ENCODE data around the gene SLC1A2.

SLC1A2 gene

DNA sequence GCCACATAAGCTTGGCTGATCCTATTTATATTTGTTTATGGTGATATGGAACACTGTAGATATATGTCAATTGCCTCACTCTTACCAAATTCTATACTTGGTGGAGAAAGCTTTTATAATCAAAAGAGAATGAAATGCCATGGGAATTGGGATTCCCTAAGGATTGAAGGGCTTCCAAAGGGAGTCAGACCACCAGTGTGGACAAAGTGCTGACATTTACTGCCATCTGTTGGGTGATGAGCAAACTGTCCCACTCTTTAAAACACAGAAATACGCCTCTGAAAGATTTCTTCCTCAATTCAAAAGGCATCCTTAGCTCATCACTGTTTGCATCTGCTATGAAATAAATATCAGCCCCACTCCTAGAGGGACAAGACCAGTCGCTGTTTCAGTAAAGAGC is 7.1 kb downstream of the SLC1A2 start:
- H3K4me3 ChIP-seq (ENCODE audit: low read depth in 1 of 2, low read length in 2 of 2) = no peak overlapping the region

DNA sequence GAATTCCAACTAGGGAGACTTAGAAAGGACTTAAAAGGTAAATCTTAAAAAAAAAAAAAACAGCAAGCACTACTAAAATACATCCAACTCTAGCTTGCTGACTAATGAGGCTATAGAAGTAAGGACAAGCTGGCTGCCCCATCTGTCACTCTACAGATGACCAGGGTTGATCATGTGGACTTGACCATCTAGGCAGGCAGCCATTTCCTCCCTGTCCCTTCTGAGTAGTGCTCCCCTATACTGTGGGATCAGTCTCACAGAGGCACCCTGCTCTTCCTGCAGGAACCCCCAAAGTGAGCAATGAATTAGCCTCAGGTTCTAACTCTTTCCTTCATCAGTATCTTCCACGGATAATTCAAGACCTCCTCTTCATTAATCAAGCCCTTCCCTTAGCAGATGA is 12.3 kb downstream of the SLC1A2 start:
- Histone ChIP-seq H3K27me3 (ENCODE audit: control insufficient read depth in 1 of 2, insufficient read depth in 2 of 2, low read length in 2 of 2) (no peaks in the 10 kb centered on the region), H3K4me3 (ENCODE audit: low read depth in 1 of 2, low read length in 2 of 2) (no peak overlapping the region), H3K4me1 (ENCODE audit: insufficient read depth, low read length) (no peaks in the 10 kb centered on the region), H3K36me3 (ENCODE audit: insufficient read depth, low read length) (no peaks in the 10 kb centered on the region), H3K27ac (ENCODE audit: low read depth, low read length) (no peak overlapping the region), H3K9me3 (ENCODE audit: low read length) (no peaks in the 10 kb centered on the region), H3K9ac (ENCODE audit: low read length) (no peak overlapping the region)

More for the DNA sequence above, 7.1 kb downstream of the SLC1A2 start:
- Histone ChIP-seq H3K36me3 (ENCODE audit: insufficient read depth, low read length) (no peaks in the 10 kb centered on the region), H3K4me1 (ENCODE audit: insufficient read depth, low read length) (no peaks in the 10 kb centered on the region), H3K27ac (ENCODE audit: low read depth, low read length) (no peak overlapping the region), H3K9me3 (ENCODE audit: low read length) (no peaks in the 10 kb centered on the region), H3K27me3 (ENCODE audit: control insufficient read depth in 1 of 2, insufficient read depth in 2 of 2, low read length in 2 of 2) (peaks cover 0 to 13% of the 10 kb centered on the region in 2 donors), H3K9ac (ENCODE audit: low read length) (no peak overlapping the region)

DNA sequence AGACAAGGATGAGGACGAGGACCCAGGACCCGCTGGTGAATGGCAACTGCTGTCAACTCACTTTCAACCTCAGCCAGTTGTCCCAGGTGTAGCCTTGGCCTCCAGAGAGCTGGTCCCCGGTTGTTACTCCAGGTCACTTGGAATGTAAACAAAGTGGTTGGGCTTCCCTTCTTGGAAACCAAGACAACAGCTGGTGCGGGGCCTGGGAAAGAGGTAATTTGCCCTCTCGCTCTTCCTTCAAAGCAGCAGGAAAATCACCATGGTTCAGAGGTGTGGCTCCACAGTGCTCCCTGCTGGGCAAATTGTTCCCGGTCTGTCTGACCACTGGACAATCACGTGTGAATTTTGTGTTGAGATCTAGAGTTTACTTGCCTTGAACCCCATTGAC is 15.0 kb downstream of the SLC1A2 start:
- H3K4me3 ChIP-seq (ENCODE audit: low read depth in 1 of 2, low read length in 2 of 2) = no peak overlapping the region
- H3K9me3 ChIP-seq (ENCODE audit: low read length) = no peaks in the 10 kb centered on the region
- H3K36me3 ChIP-seq (ENCODE audit: insufficient read depth, low read length) = no peaks in the 10 kb centered on the region
- no peaks in the 10 kb centered on the region for H3K27me3 ChIP-seq (ENCODE audit: control insufficient read depth in 1 of 2, insufficient read depth in 2 of 2, low read length in 2 of 2)
- H3K27ac ChIP-seq (ENCODE audit: low read depth, low read length) = no peak overlapping the region
- no peak overlapping the region for H3K9ac ChIP-seq (ENCODE audit: low read length)
- no peaks in the 10 kb centered on the region for H3K4me1 ChIP-seq (ENCODE audit: insufficient read depth, low read length)

DNA sequence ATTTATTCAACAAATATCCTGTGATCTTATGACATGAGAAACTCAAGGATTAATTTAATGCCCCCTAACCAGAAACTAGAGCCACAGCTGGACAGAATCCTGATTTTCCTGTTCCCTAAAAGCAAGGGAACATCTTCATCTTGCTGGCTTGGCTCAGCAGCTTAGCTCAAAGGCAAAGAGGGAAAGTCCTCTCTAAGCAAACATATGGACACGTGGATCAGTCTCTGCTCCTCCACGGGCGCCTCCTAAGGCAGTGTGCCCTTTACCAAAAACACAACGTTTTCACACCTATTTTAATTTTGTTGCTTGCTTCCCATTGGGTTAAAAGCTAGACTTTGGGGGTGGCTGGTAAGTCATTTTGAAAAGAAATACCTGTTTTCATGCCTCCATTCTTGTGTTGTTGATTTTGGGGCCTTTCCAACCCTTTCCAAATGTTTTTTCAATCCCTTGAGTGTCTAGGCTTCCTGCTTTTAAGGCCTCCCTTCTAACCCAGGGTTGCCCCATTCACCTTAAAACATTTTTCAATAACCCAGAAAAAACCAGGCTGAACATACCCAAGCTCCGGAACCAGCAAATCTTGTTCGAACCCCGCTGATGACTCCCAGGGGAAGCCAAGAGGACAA is 15.5 kb downstream of the SLC1A2 start:
- no peak overlapping the region for H3K27ac ChIP-seq (ENCODE audit: low read depth, low read length)
- no peaks in the 10 kb centered on the region for H3K4me1 ChIP-seq (ENCODE audit: insufficient read depth, low read length)
- no peak overlapping the region for H3K4me3 ChIP-seq (ENCODE audit: low read depth in 1 of 2, low read length in 2 of 2)
- no peaks in the 10 kb centered on the region for H3K27me3 ChIP-seq (ENCODE audit: control insufficient read depth in 1 of 2, insufficient read depth in 2 of 2, low read length in 2 of 2)
- H3K9ac ChIP-seq (ENCODE audit: low read length) = no peak overlapping the region
- no peaks in the 10 kb centered on the region for H3K9me3 ChIP-seq (ENCODE audit: low read length)
- H3K36me3 ChIP-seq (ENCODE audit: insufficient read depth, low read length) = no peaks in the 10 kb centered on the region

DNA sequence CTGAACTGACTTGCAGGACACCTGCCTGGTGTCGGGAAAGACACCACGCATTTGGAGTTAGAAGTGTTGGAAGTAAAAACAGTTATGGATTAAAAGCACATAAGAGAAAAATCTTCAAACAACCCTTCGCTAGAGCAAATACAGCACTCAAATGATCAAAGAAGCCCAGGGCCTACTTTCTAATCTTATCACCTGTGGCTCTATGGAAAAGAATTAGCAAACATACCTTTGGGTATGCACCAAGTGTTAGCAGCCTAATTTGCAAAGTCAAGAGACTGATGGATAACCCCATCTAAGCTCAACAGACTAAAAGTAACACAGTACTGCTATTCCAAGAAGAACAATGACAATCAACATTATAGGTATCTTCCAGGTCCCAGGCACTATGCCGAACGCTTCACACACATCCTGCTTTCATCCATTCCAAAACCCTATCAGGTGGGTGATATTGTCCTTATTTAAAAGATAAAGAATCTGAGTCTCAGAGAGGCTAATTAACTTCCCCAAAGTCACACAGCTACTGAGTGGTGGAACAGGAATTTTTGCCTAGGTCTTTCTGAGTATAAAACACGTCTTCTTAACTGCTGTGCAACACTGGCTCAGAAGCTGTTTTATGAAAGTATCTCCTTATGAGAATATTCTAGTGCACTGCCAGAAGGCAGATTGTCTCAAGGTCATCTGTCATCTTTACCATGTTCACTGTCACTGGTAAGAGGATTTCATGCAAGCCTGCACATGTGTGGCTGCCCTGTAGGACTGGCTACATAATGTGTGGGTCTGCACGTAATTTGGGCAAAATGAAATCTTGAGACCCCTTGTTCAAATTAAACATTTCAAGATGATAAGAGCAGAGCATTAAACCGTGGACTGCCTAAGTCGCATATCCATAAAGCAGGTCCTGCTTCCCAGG is 16.4 kb downstream of the SLC1A2 start:
- Histone ChIP-seq H3K9ac (ENCODE audit: low read length) (no peak overlapping the region), H3K27ac (ENCODE audit: low read depth, low read length) (no peak overlapping the region), H3K27me3 (ENCODE audit: control insufficient read depth in 1 of 2, insufficient read depth in 2 of 2, low read length in 2 of 2) (no peaks in the 10 kb centered on the region), H3K9me3 (ENCODE audit: low read length) (no peaks in the 10 kb centered on the region), H3K4me3 (ENCODE audit: low read depth in 1 of 2, low read length in 2 of 2) (no peak overlapping the region), H3K4me1 (ENCODE audit: insufficient read depth, low read length) (no peaks in the 10 kb centered on the region), H3K36me3 (ENCODE audit: insufficient read depth, low read length) (no peaks in the 10 kb centered on the region)

DNA sequence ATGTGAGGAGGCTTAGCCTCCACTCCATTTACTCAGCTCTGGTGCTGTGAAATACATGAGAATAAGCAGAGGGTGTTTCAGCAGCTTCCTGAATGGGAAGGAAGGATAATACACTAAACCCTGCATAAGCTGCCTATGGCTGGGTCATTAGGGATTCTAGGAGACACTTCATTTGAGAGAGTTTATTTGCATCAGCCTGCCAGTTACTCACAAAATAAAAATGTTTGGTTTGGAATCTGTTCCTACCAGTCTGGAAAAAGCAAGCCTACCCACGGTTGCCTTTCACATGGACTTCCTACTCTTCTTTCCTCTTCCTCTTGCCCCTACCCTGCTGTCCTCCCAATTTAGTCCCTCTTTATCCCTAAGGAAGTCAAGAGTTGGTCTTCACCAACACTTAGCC is 20.5 kb downstream of the SLC1A2 start:
- Histone ChIP-seq H3K27ac (ENCODE audit: low read depth, low read length) (no peak overlapping the region), H3K4me1 (ENCODE audit: insufficient read depth, low read length) (no peaks in the 10 kb centered on the region), H3K9me3 (ENCODE audit: low read length) (no peaks in the 10 kb centered on the region), H3K27me3 (ENCODE audit: control insufficient read depth in 1 of 2, insufficient read depth in 2 of 2, low read length in 2 of 2) (no peaks in the 10 kb centered on the region), H3K4me3 (ENCODE audit: low read depth in 1 of 2, low read length in 2 of 2) (no peak overlapping the region), H3K36me3 (ENCODE audit: insufficient read depth, low read length) (no peaks in the 10 kb centered on the region), H3K9ac (ENCODE audit: low read length) (no peak overlapping the region)

DNA sequence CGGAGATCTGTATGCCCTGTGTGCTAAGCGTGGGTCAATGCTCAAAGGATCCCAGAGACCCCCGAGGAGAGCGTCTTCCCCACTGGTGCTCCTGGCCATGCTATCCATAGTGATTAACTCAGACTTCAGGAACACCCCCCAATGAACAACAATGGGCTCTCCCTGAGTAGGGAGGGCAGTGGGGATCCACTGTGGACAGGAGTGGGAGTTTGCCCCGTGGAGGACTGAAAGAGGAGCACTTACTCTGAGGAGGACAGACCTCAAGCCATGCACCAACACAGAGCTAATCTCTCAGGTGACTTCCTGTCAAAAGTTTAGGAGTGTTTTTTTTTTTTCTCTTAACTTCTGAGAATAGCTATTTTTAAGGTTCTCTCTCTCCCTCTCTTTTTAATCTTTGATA is 24.4 kb downstream of the SLC1A2 start:
- H3K36me3 ChIP-seq (ENCODE audit: insufficient read depth, low read length) = no peaks in the 10 kb centered on the region
- H3K4me1 ChIP-seq (ENCODE audit: insufficient read depth, low read length) = peaks cover 7% of the 10 kb centered on the region
- no peaks in the 10 kb centered on the region for H3K27me3 ChIP-seq (ENCODE audit: control insufficient read depth in 1 of 2, insufficient read depth in 2 of 2, low read length in 2 of 2)
- no peaks in the 10 kb centered on the region for H3K9me3 ChIP-seq (ENCODE audit: low read length)
- H3K9ac ChIP-seq (ENCODE audit: low read length) = no peak overlapping the region
- H3K4me3 ChIP-seq (ENCODE audit: low read depth in 1 of 2, low read length in 2 of 2) = no peak overlapping the region
- H3K27ac ChIP-seq (ENCODE audit: low read depth, low read length) = no peak overlapping the region

DNA sequence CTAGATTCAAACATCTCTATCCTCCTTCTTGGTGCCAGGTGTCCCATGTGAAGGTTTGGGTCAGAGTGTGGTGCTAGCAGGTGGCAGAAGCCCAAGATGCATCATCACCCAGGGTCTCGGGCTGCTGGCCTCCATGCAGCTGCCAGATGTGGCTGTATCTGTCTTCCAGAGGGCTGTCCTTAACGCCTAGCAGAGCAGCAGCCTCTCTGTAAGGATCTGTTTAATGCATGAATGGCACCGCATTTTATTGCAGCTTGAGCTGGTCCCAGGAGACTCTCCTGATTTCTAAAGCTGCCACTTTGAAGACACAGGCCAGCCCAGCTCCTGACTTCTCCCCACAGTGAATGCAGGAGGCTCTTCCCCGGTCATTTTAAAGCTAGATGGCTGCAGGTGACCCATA is 26.3 kb downstream of the SLC1A2 start:
- H3K9ac ChIP-seq (ENCODE audit: low read length) = no peak overlapping the region
- no peak overlapping the region for H3K4me3 ChIP-seq (ENCODE audit: low read depth in 1 of 2, low read length in 2 of 2)
- no peak overlapping the region for H3K27ac ChIP-seq (ENCODE audit: low read depth, low read length)

DNA sequence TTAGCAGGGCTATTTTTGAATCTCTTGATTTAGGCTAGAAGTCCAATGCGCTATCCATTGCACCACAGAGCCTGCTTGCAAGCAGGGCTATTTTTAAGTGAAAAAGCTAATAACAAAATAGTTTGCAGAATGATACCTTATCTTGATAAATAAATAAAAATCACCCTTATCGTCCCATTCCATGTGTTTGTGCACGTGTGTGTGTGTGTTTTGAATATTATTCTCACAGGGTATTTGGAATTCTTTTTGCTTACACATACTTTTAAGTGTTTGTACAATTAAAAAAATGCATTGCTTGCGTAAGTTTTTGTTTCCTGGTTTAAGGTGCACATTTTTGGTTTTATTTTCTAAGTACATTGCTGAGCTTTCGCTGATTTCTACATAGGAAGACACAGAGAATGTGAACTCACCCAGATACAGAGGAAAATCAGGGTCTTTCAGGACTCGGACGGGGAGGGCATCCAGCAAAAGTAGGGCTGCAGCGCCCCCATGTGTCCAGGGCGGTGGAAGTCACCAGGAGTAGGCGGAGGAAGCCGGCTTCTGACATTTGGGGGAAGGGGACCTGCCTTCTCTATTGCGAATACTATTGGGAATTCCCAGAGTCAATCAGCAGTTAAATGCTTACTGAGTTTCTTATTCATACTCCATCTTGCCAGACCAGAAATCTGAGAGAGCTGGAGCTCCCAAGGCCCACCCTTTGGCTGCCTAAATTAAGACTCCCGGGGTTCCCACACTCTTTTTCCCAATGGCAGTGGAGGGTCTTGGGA is 27.3 kb downstream of the SLC1A2 start:
- peaks cover 7% of the 10 kb centered on the region for H3K4me1 ChIP-seq (ENCODE audit: insufficient read depth, low read length)
- H3K36me3 ChIP-seq (ENCODE audit: insufficient read depth, low read length) = no peaks in the 10 kb centered on the region
- no peak overlapping the region for H3K27ac ChIP-seq (ENCODE audit: low read depth, low read length)
- H3K9me3 ChIP-seq (ENCODE audit: low read length) = no peaks in the 10 kb centered on the region
- no peaks in the 10 kb centered on the region for H3K27me3 ChIP-seq (ENCODE audit: control insufficient read depth in 1 of 2, insufficient read depth in 2 of 2, low read length in 2 of 2)
- no peak overlapping the region for H3K9ac ChIP-seq (ENCODE audit: low read length)
- peak overlapping the region; percentile 21 to 32 for H3K4me3 ChIP-seq (ENCODE audit: low read depth in 1 of 2, low read length in 2 of 2)

More for the DNA sequence above, 26.3 kb downstream of the SLC1A2 start:
- Histone ChIP-seq H3K27me3 (ENCODE audit: control insufficient read depth in 1 of 2, insufficient read depth in 2 of 2, low read length in 2 of 2) (no peaks in the 10 kb centered on the region), H3K4me1 (ENCODE audit: insufficient read depth, low read length) (peaks cover 7% of the 10 kb centered on the region), H3K9me3 (ENCODE audit: low read length) (no peaks in the 10 kb centered on the region), H3K36me3 (ENCODE audit: insufficient read depth, low read length) (no peaks in the 10 kb centered on the region)

DNA sequence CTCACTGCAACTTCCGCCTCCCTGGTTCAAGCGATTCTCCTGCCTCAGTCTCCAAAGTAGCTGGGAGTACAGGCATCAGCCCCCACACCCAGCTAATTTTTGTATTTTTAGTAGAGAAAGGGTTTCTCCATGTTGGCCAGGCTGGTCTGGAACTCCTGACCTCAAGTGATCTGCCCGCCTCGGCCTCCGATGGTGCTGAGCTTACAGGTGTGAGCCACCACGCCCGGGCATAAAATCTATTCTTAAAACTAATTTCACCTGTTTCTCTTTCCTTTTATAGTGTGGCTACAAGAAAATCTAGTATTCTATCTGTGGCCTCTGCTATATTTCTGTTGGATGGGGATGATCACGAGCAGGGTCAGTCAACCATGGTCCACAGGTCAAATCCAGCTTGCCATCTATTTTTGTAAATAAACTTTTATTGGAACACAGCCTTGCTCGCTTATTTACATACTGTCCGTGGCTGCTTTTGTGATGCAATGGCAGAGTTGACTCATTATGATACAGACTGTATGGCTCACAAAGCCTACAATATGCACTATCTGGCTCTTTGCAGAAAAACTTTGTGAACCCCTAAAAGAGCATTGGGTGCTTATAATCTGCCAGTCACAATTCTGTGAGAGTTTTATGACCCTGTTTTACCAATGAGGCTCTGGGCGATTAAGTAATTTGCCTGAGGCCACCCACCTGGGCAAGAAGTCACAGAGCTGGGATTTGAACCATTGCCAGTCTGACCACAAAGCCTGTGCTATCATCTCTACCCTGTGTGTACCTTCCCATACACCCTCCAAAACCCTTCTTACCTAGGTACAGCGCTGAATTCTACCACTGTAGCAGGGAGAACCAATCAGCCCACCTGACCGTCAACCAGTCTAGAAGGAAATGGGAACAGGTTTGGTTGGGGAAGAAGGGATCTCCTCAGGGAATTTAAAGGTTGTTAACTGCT is 28.3 kb downstream of the SLC1A2 start:
- Histone ChIP-seq H3K27me3 (ENCODE audit: control insufficient read depth in 1 of 2, insufficient read depth in 2 of 2, low read length in 2 of 2) (no peaks in the 10 kb centered on the region), H3K36me3 (ENCODE audit: insufficient read depth, low read length) (no peaks in the 10 kb centered on the region), H3K4me1 (ENCODE audit: insufficient read depth, low read length) (peaks cover 7% of the 10 kb centered on the region), H3K9me3 (ENCODE audit: low read length) (no peaks in the 10 kb centered on the region), H3K4me3 (ENCODE audit: low read depth in 1 of 2, low read length in 2 of 2) (peak overlapping the region in 1 of 2 donors; percentile 32), H3K27ac (ENCODE audit: low read depth, low read length) (no peak overlapping the region), H3K9ac (ENCODE audit: low read length) (no peak overlapping the region)

Measured in muscle layer of colon (tissue), 2 donors.